ENCODE results near the gene RFLNA.

The RFLNA gene

GRCh38 chr12:124267205-124267778 lies 27.6 kb upstream of the RFLNA start:
- no peaks in the 10 kb centered on the region for H3K9me3 ChIP-seq (replicated peaks; ENCODE audit: low read length)
- peaks cover 4% of the 10 kb centered on the region for H3K27me3 ChIP-seq (ENCODE audit: control insufficient read depth, insufficient read depth, low read length)
- H3K4me3 ChIP-seq (ENCODE audit: low read length) = no peak overlapping the region
- H3K4me1 ChIP-seq (ENCODE audit: control insufficient read depth, insufficient read depth, low read length) = no peaks in the 10 kb centered on the region
- H3K4me2 ChIP-seq (ENCODE audit: low read length) = no peak overlapping the region
- H3K9ac ChIP-seq (ENCODE audit: low read depth, low read length) = no peak overlapping the region
- no peaks in the 10 kb centered on the region for H3K36me3 ChIP-seq (ENCODE audit: insufficient read depth, low read length)

- Histone ChIP-seq H3K4me2 (ENCODE audit: low read length) (no peak overlapping the region), H3K36me3 (ENCODE audit: insufficient read depth, low read length) (no peaks in the 10 kb centered on the region), H3K4me1 (ENCODE audit: control insufficient read depth, insufficient read depth, low read length) (peaks cover 3% of the 10 kb centered on the region), H3K9me3 (replicated peaks; ENCODE audit: low read length) (no peaks in the 10 kb centered on the region), H3K27me3 (ENCODE audit: control insufficient read depth, insufficient read depth, low read length) (peaks cover 4% of the 10 kb centered on the region), H3K9ac (ENCODE audit: low read depth, low read length) (no peak overlapping the region), H3K4me3 (ENCODE audit: low read length) (no peak overlapping the region)
These were observed 24.2 kb upstream of the RFLNA start for GRCh38 chr12:124270671-124271070.

DNA sequence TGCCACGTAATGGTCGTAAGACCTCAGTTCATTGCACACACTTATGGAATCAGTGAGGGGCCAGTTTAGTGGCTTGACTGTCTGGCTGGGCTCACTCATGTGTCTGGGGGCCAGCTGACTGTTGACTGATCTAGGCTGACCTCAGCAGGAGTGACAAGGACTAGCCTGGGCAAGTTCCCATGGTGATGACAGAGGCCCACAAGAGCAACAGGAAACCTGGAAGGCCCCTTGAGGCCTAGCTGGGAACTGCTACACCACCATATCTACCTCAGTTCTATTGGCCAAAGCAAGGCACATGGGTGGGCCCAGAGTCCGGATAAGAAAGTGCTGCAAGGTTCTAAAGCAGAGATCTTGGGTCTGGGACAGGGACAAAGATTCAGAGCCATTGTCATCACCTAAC lies 21.3 kb upstream of the RFLNA start:
- peaks cover 14% of the 10 kb centered on the region for H3K27me3 ChIP-seq (ENCODE audit: control insufficient read depth, insufficient read depth, low read length)

DNA sequence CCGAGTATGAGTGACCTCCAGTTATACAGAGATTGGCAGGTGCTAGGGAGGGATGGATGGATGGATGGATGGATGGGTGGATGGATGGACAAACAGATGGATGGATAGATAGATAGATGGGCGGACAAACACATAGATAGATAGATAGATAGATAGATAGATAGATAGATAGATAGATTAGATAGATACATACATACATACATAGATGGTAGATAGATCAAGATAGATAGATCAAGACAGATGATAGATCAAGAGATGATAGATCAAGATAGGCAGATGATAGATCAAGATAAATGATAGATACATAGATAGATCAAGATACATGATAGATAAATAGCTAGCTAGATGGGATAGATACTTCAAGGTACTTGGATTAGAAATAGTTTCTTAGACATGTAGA lies 18.6 kb upstream of the RFLNA start:
- no peaks in the 10 kb centered on the region for H3K36me3 ChIP-seq (ENCODE audit: insufficient read depth, low read length)
- H3K4me1 ChIP-seq (ENCODE audit: control insufficient read depth, insufficient read depth, low read length) = peaks cover 12% of the 10 kb centered on the region
- peaks cover 38% of the 10 kb centered on the region for H3K27me3 ChIP-seq (ENCODE audit: control insufficient read depth, insufficient read depth, low read length)
- no peak overlapping the region for H3K4me2 ChIP-seq (ENCODE audit: low read length)
- no peak overlapping the region for H3K4me3 ChIP-seq (ENCODE audit: low read length)
- H3K9me3 ChIP-seq (replicated peaks; ENCODE audit: low read length) = no peaks in the 10 kb centered on the region
- no peak overlapping the region for H3K9ac ChIP-seq (ENCODE audit: low read depth, low read length)

More for the DNA sequence above, 21.3 kb upstream of the RFLNA start:
- Histone ChIP-seq H3K36me3 (ENCODE audit: insufficient read depth, low read length) (no peaks in the 10 kb centered on the region), H3K4me1 (ENCODE audit: control insufficient read depth, insufficient read depth, low read length) (peaks cover 3% of the 10 kb centered on the region), H3K4me3 (ENCODE audit: low read length) (no peak overlapping the region), H3K9me3 (replicated peaks; ENCODE audit: low read length) (no peaks in the 10 kb centered on the region), H3K4me2 (ENCODE audit: low read length) (no peak overlapping the region), H3K9ac (ENCODE audit: low read depth, low read length) (no peak overlapping the region)

DNA sequence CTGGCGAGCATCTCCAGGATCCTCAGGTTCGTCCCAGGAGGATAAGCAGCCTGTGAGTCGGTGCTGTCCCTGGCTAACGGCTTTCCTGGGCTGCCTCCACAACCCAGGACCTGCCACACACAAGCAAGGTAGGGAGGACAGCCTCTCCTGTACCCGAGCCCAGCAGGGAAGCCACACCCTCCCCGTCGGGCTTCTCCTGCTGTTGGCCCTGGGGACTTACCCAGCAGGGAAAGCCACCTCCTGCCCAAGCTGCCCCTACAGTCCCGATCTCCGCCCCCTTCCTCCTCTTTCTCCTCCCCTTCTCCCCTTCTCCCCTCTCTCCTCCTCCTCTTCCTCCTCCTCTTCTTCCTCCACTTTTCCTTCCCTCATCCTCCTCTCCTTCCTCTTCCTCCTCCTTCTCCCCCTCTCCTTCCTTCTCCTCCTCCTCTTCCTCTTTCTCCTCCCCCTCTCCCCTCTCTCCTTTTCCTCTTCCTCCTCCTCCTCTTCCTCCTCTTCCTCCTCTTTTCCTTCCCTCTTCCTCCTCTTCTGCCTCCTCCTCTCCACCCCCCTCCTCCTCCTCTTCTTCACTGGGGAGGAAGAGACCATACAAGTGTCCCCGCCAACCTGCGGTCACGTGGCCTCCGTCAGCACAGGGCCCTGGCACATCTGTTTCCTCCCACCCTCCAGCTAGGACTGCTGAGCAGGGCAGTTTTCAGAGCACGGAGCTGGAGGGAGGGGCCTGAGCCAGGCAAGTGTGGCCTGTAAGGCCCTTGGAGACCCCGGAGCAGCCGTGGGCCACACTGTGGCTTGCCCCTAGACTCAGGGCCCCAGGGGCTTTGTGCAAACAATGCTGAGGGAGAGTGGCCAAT lies 17.3 kb upstream of the RFLNA start:
- no peaks in the 10 kb centered on the region for H3K36me3 ChIP-seq (ENCODE audit: insufficient read depth, low read length)
- H3K9ac ChIP-seq (ENCODE audit: low read depth, low read length) = no peak overlapping the region
- no peak overlapping the region for H3K4me2 ChIP-seq (ENCODE audit: low read length)
- H3K4me1 ChIP-seq (ENCODE audit: control insufficient read depth, insufficient read depth, low read length) = peaks cover 12% of the 10 kb centered on the region
- H3K27me3 ChIP-seq (ENCODE audit: control insufficient read depth, insufficient read depth, low read length) = peaks cover 45% of the 10 kb centered on the region
- no peaks in the 10 kb centered on the region for H3K9me3 ChIP-seq (replicated peaks; ENCODE audit: low read length)
- H3K4me3 ChIP-seq (ENCODE audit: low read length) = no peak overlapping the region

DNA sequence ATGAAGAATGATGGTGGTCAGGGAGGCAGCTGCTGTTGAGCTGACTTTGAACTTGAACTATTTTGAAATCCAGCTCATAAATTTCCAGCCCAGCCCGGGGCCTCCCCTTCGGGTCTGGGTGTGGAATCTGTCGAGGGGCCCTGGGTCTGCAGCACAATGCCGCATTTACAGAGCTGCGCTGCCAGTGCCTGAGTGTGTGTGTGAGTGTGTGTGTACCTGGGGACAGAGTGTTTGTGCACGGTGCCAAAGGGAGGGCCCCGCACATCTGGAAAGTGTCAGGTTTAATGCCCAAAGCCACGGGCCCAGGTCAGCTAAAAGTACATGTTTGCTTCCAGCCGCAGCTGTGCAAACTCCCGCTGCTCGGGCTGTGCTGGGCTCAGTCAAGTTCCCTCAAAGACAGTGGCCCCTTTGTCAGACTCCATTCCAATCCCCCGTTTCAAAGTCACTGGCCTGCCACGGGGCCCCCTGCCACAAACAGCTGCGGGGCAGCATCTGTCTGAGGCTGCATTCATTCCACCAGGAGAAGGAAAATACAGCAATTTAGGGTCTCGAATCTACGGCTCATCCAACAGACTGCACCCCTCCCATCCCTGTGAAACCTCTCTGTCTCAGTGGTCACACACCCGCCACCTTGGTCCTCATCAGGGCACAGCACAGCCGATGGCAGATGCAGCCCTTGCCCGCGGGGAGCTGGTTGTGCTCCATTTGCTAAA lies 16.3 kb upstream of the RFLNA start:
- Histone ChIP-seq H3K9ac (ENCODE audit: low read depth, low read length) (no peak overlapping the region), H3K4me3 (ENCODE audit: low read length) (no peak overlapping the region), H3K4me1 (ENCODE audit: control insufficient read depth, insufficient read depth, low read length) (peaks cover 11% of the 10 kb centered on the region), H3K27me3 (ENCODE audit: control insufficient read depth, insufficient read depth, low read length) (peaks cover 54% of the 10 kb centered on the region), H3K4me2 (ENCODE audit: low read length) (no peak overlapping the region), H3K9me3 (replicated peaks; ENCODE audit: low read length) (no peaks in the 10 kb centered on the region), H3K36me3 (ENCODE audit: insufficient read depth, low read length) (no peaks in the 10 kb centered on the region)

DNA sequence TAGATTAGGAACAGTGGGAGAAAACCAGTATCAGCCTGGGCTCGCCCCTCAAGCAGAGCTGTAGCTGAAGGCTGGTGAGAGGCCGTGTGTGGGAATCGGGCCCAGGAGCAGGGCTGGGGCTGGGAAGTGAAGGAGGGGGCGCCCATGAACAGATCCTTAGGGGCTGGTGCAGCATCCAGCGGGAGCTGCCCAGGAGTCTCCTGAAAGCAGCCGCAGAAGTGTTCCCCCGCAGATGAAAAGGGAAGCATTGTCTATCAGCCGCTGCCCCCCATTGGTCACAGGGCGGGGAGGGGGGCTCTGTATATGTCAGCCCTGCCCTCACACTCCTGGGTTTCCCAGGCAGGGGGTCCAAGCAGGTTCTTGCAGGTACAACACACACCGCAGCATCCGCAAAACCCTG lies 15.6 kb upstream of the RFLNA start:
- H3K9me3 ChIP-seq (replicated peaks; ENCODE audit: low read length) = peaks cover 1% of the 10 kb centered on the region
- H3K4me2 ChIP-seq (ENCODE audit: low read length) = peak overlapping the region; percentile 51
- no peaks in the 10 kb centered on the region for H3K36me3 ChIP-seq (ENCODE audit: insufficient read depth, low read length)
- peaks cover 10% of the 10 kb centered on the region for H3K4me1 ChIP-seq (ENCODE audit: control insufficient read depth, insufficient read depth, low read length)
- H3K9ac ChIP-seq (ENCODE audit: low read depth, low read length) = peak overlapping the region; percentile 34
- peaks cover 61% of the 10 kb centered on the region for H3K27me3 ChIP-seq (ENCODE audit: control insufficient read depth, insufficient read depth, low read length)
- peak overlapping the region; percentile 41 for H3K4me3 ChIP-seq (ENCODE audit: low read length)

GRCh38 chr12:124279846-124280360 lies 15.0 kb upstream of the RFLNA start:
- peaks cover 10% of the 10 kb centered on the region for H3K4me1 ChIP-seq (ENCODE audit: control insufficient read depth, insufficient read depth, low read length)
- H3K4me2 ChIP-seq (ENCODE audit: low read length) = peak overlapping the region; percentile 51
- H3K4me3 ChIP-seq (ENCODE audit: low read length) = peak overlapping the region; percentile 41
- no peaks in the 10 kb centered on the region for H3K36me3 ChIP-seq (ENCODE audit: insufficient read depth, low read length)
- H3K9me3 ChIP-seq (replicated peaks; ENCODE audit: low read length) = peaks cover 4% of the 10 kb centered on the region
- peaks cover 66% of the 10 kb centered on the region for H3K27me3 ChIP-seq (ENCODE audit: control insufficient read depth, insufficient read depth, low read length)
- H3K9ac ChIP-seq (ENCODE audit: low read depth, low read length) = peak overlapping the region; percentile 34

GRCh38 chr12:124281309-124281708 lies 13.6 kb upstream of the RFLNA start:
- Histone ChIP-seq H3K4me2 (ENCODE audit: low read length) (no peak overlapping the region), H3K9me3 (replicated peaks; ENCODE audit: low read length) (peaks cover 4% of the 10 kb centered on the region), H3K4me3 (ENCODE audit: low read length) (no peak overlapping the region), H3K9ac (ENCODE audit: low read depth, low read length) (no peak overlapping the region), H3K27me3 (ENCODE audit: control insufficient read depth, insufficient read depth, low read length) (peaks cover 66% of the 10 kb centered on the region), H3K4me1 (ENCODE audit: control insufficient read depth, insufficient read depth, low read length) (peaks cover 10% of the 10 kb centered on the region), H3K36me3 (ENCODE audit: insufficient read depth, low read length) (no peaks in the 10 kb centered on the region)

- H3K9me3 ChIP-seq (replicated peaks; ENCODE audit: low read length) = peaks cover 4% of the 10 kb centered on the region
- no peaks in the 10 kb centered on the region for H3K36me3 ChIP-seq (ENCODE audit: insufficient read depth, low read length)
- H3K9ac ChIP-seq (ENCODE audit: low read depth, low read length) = no peak overlapping the region
- no peak overlapping the region for H3K4me2 ChIP-seq (ENCODE audit: low read length)
- peaks cover 63% of the 10 kb centered on the region for H3K27me3 ChIP-seq (ENCODE audit: control insufficient read depth, insufficient read depth, low read length)
- peaks cover 12% of the 10 kb centered on the region for H3K4me1 ChIP-seq (ENCODE audit: control insufficient read depth, insufficient read depth, low read length)
- H3K4me3 ChIP-seq (ENCODE audit: low read length) = no peak overlapping the region
These were observed 12.6 kb upstream of the RFLNA start for GRCh38 chr12:124282287-124282686.

- no peak overlapping the region for H3K9ac ChIP-seq (ENCODE audit: low read depth, low read length)
- no peaks in the 10 kb centered on the region for H3K36me3 ChIP-seq (ENCODE audit: insufficient read depth, low read length)
- H3K4me1 ChIP-seq (ENCODE audit: control insufficient read depth, insufficient read depth, low read length) = peaks cover 12% of the 10 kb centered on the region
- no peak overlapping the region for H3K4me3 ChIP-seq (ENCODE audit: low read length)
- H3K27me3 ChIP-seq (ENCODE audit: control insufficient read depth, insufficient read depth, low read length) = peaks cover 55% of the 10 kb centered on the region
- H3K9me3 ChIP-seq (replicated peaks; ENCODE audit: low read length) = peaks cover 4% of the 10 kb centered on the region
- H3K4me2 ChIP-seq (ENCODE audit: low read length) = no peak overlapping the region
These were observed 11.6 kb upstream of the RFLNA start for GRCh38 chr12:124283326-124283725.
